Measurements from ENCODE around the gene SNX25.

DNA sequence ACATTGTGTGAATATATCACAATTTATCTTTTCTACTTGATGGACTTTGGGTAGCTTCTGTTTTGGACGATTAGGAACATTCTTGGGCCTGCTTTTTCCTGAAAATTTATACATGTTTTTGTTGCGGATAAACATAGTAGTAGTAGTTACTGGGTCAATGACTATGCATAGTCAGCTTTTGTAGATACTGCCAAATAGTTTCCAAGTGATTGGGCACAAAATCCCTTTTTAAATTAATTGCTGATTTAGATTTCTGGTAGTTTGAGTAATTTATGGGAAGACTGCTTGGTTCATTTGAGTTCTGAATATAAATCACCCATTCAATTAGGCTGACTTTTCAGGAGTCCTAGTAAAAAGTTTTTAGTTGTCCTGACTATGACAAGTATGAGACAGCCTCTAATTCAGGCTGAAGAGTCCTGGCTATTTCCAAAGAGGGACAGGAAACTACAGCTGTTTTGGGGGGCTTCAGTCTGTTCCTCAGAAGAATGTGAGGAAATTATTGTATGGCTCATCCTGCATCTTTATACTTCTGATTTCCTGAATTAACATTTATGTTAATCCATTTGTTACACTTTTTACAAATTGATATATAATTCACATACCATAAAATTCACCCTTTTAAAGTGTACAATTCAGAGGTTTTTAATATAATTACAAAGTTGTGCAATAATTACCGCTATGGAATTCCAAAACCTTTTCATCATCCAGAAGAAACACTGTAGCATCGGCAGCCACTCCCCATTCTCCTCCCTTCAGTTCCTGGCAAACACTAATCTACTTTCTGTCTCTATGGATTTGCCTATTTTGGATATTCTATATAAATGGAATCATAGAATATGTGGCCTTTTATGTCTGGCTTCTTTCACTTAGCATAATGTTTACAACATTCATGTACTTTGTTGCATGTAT, 172.1 kb downstream of the SNX25 start:
- TF ChIP-seq YY1 (IDR thresholded peaks at IDR 0.05; ENCODE audit: insufficient read depth, insufficient read length): no peak
- TF ChIP-seq ZNF274 (IDR thresholded peaks at IDR 0.05; ENCODE audit: low read depth, low read length): no peak

Data from NT2/D1 (cell line).